Measurements from ENCODE around the gene RIN3.

DNA sequence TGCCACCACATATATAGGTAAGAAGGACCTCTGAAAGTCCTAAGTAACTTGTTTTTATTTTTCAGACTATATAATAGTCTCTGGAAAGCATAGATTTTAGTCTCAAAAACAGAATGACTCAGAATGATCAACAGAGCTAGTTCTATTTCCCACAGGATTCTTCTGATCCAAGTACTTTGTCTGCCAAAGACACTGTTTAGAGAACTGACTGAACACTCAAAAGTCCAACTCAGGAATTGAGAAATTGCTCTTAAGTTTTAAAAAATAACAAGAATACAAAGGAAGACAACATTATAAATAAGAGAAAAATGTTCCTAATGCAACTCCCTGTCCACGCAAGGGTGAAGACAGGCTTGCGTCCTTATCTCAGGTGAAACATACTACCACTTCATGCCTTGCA lies 205.8 kb downstream of the RIN3 start:
- TF ChIP-seq, protein P1, sequence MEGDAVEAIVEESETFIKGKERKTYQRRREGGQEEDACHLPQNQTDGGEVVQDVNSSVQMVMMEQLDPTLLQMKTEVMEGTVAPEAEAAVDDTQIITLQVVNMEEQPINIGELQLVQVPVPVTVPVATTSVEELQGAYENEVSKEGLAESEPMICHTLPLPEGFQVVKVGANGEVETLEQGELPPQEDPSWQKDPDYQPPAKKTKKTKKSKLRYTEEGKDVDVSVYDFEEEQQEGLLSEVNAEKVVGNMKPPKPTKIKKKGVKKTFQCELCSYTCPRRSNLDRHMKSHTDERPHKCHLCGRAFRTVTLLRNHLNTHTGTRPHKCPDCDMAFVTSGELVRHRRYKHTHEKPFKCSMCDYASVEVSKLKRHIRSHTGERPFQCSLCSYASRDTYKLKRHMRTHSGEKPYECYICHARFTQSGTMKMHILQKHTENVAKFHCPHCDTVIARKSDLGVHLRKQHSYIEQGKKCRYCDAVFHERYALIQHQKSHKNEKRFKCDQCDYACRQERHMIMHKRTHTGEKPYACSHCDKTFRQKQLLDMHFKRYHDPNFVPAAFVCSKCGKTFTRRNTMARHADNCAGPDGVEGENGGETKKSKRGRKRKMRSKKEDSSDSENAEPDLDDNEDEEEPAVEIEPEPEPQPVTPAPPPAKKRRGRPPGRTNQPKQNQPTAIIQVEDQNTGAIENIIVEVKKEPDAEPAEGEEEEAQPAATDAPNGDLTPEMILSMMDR (conservative IDR thresholded peaks at IDR 0.05 in 1 of 2, IDR thresholded peaks at IDR 0.05 in 1 of 2; ENCODE audit: extremely low read depth in 1 of 2, insufficient read depth in 1 of 2, low read depth in 1 of 2, low read length in 2 of 2): no peak
- no peak for TF ChIP-seq EZH2 (IDR thresholded peaks at IDR 0.05; ENCODE audit: borderline replicate concordance, low read length)
